Measurements from ENCODE around the gene TMEM238L. TPM values are rescaled to one million over a fixed set of nuclear protein-coding genes. Genes with fewer than 3 reads are reported as not detected.

TMEM238L gene
- total and polyA plus RNA-seq, 2 of the 13 experiments (the other 11 are each of a cell fraction or from before 2014, with no cell fraction given) = not detected

DNA sequence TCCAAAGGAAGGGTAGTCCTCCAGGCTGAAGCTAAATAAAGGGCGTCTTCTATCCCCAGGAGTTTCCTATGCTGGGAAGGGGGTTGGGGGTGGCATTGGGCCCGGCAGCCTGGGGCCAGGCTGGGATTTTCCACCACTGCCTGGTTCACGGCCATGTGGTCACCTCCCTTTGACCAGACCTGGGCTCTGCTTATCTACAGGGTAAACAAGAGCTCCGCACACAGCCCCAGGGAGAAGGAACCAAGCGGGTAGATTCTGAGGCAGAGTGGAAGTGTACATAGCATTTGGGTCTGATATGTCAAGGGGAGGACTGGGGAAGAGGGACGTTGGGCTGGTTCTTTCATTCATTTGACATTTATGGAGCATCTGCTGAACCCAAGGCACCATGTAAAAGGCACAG is 46.8 kb downstream of the TMEM238L start (continued):
- TF ChIP-seq, protein P1, sequence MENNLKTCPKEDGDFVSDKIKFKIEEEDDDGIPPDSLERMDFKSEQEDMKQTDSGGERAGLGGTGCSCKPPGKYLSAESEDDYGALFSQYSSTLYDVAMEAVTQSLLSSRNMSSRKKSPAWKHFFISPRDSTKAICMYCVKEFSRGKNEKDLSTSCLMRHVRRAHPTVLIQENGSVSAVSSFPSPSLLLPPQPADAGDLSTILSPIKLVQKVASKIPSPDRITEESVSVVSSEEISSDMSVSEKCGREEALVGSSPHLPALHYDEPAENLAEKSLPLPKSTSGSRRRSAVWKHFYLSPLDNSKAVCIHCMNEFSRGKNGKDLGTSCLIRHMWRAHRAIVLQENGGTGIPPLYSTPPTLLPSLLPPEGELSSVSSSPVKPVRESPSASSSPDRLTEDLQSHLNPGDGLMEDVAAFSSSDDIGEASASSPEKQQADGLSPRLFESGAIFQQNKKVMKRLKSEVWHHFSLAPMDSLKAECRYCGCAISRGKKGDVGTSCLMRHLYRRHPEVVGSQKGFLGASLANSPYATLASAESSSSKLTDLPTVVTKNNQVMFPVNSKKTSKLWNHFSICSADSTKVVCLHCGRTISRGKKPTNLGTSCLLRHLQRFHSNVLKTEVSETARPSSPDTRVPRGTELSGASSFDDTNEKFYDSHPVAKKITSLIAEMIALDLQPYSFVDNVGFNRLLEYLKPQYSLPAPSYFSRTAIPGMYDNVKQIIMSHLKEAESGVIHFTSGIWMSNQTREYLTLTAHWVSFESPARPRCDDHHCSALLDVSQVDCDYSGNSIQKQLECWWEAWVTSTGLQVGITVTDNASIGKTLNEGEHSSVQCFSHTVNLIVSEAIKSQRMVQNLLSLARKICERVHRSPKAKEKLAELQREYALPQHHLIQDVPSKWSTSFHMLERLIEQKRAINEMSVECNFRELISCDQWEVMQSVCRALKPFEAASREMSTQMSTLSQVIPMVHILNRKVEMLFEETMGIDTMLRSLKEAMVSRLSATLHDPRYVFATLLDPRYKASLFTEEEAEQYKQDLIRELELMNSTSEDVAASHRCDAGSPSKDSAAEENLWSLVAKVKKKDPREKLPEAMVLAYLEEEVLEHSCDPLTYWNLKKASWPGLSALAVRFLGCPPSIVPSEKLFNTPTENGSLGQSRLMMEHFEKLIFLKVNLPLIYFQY (CRISPR knock-in tag; IDR thresholded peaks at IDR 0.05; ENCODE audit: borderline replicate concordance) = peak; percentile 42; the same call in 1 of the 2 replicates
- no peak for TF ChIP-seq ZNF414 (CRISPR knock-in tag; IDR thresholded peaks at IDR 0.05)
- TF ChIP-seq REST (IDR thresholded peaks at IDR 0.05; ENCODE audit: borderline replicate concordance in 1 of 2, low read depth in 1 of 2, low read length in 2 of 2) = no peak
- 0 out of 2 replicates have a peak, but pooled peaks have one; percentile 49 for TF ChIP-seq NFAT5 (CRISPR knock-in tag; IDR thresholded peaks at IDR 0.05)
- no peak for TF ChIP-seq ZNF256 (CRISPR knock-in tag; conservative IDR thresholded peaks at IDR 0.05)
- TF ChIP-seq ZNF101 (CRISPR knock-in tag; IDR thresholded peaks at IDR 0.05; ENCODE audit: borderline replicate concordance, low read depth) = no peak
- no peak for TF ChIP-seq SETDB1 (CRISPR knock-in tag; IDR thresholded peaks at IDR 0.05; ENCODE audit: borderline replicate concordance)
- TF ChIP-seq SOX6 (IDR thresholded peaks at IDR 0.05) = no peak
- peak; percentile 62 for TF ChIP-seq SOX6 (CRISPR knock-in tag; IDR thresholded peaks at IDR 0.05)
- no peak for TF ChIP-seq ZNF543 (CRISPR knock-in tag; IDR thresholded peaks at IDR 0.05)
- no peak for TF ChIP-seq ARID2 (CRISPR knock-in tag; IDR thresholded peaks at IDR 0.05; ENCODE audit: borderline replicate concordance)
- TF ChIP-seq SAP130 (CRISPR knock-in tag; IDR thresholded peaks at IDR 0.05; ENCODE audit: low read depth) = 0 out of 2 replicates have a peak, but pooled peaks have one; percentile 29
